H9 (cell line): ENCODE results near the gene DISC1. TPM values are rescaled to one million over a fixed set of nuclear protein-coding genes. Genes with fewer than 3 reads are reported as not detected.

Experiments
- DNase-seq: peaks from one replicate; pipeline ENCODE4 v3.0.0-alpha.2; 2017
- H2AFZ ChIP-seq: one replicate; pipeline ENCODE4 v1.6.1; 2013; ENCODE audit warnings: mild to moderate bottlenecking, low read length, control low read depth, moderate library complexity
- H2AK5ac ChIP-seq: 2 replicates; pipeline ENCODE4 v1.6.1; 2013; ENCODE audit warnings: low read length, control low read depth, mixed read lengths; ENCODE audit not compliant: insufficient read length
- H2BK120ac ChIP-seq: one replicate; pipeline ENCODE4 v1.6.1; 2013; ENCODE audit warnings: low read depth, mild to moderate bottlenecking, low read length, control low read depth, inconsistent platforms; ENCODE audit not compliant: poor library complexity, severe bottlenecking
- H2BK12ac ChIP-seq: 2 replicates; pipeline ENCODE4 v1.6.1; 2013; ENCODE audit warnings: low read length, control low read depth, mixed read lengths, low read depth; ENCODE audit not compliant: insufficient read length
- H2BK15ac ChIP-seq: 2 replicates; pipeline ENCODE4 v1.6.1; 2013; ENCODE audit warnings: low read depth, low read length, control low read depth
- H2BK20ac ChIP-seq: one replicate; pipeline ENCODE4 v1.6.1; 2013; ENCODE audit warnings: low read depth, mild to moderate bottlenecking, low read length, control low read depth, inconsistent platforms; ENCODE audit not compliant: poor library complexity, severe bottlenecking
- H2BK5ac ChIP-seq: 2 replicates; pipeline ENCODE4 v1.6.1; 2013; ENCODE audit warnings: low read length, control low read depth, mixed read lengths; ENCODE audit not compliant: insufficient read length
- H3K14ac ChIP-seq: 2 replicates; pipeline ENCODE4 v1.6.1; 2013; ENCODE audit warnings: low read length, control low read depth; ENCODE audit not compliant: insufficient read depth
- H3K18ac ChIP-seq: 2 replicates; pipeline ENCODE4 v1.6.1; 2013; ENCODE audit warnings: low read depth, mild to moderate bottlenecking, mixed read lengths, low read length, control low read depth; ENCODE audit not compliant: insufficient read length
- H3K23ac ChIP-seq: 2 replicates; pipeline ENCODE4 v1.6.1; 2013; ENCODE audit warnings: low read length, control low read depth, mixed read lengths, low read depth; ENCODE audit not compliant: insufficient read length
- H3K23me2 ChIP-seq: 2 replicates; pipeline ENCODE4 v1.6.1; 2013; ENCODE audit warnings: low read depth, mild to moderate bottlenecking, mixed read lengths, low read length, control low read depth; ENCODE audit not compliant: insufficient read length, poor library complexity, severe bottlenecking
- H3K27ac ChIP-seq: 2 replicates; pipeline ENCODE4 v1.5.1; 2013; ENCODE audit warnings: low read length, control low read depth, mixed read lengths, low read depth; ENCODE audit not compliant: insufficient read length
- H3K27me3 ChIP-seq: 2 replicates; pipeline ENCODE4 v1.6.1; 2013; ENCODE audit warnings: low read length, control low read depth, inconsistent platforms; ENCODE audit not compliant: insufficient read depth
- H3K4ac ChIP-seq: 2 replicates; pipeline ENCODE4 v1.6.1; 2013; ENCODE audit warnings: low read depth, mild to moderate bottlenecking, control low read depth, inconsistent platforms, low read length, moderate library complexity
- H3K4me1 ChIP-seq: 2 replicates; pipeline ENCODE4 v1.6.1; 2013; ENCODE audit warnings: low read length, control low read depth, inconsistent platforms; ENCODE audit not compliant: insufficient read depth
- H3K4me2 ChIP-seq: 2 replicates; pipeline ENCODE4 v1.6.1; 2013; ENCODE audit warnings: low read length, control low read depth, mixed read lengths; ENCODE audit not compliant: insufficient read length, insufficient read depth
- H3K56ac ChIP-seq: 2 replicates; pipeline ENCODE4 v1.6.1; 2013; ENCODE audit warnings: low read depth, mild to moderate bottlenecking, mixed read lengths, low read length, control low read depth; ENCODE audit not compliant: insufficient read length
- H3K79me1 ChIP-seq: 2 replicates; pipeline ENCODE4 v1.6.1; 2013; ENCODE audit warnings: low read depth, mild to moderate bottlenecking, moderate library complexity, low read length, control low read depth, inconsistent platforms; ENCODE audit not compliant: insufficient read depth, poor library complexity, severe bottlenecking
- H3K79me2 ChIP-seq: 2 replicates; pipeline ENCODE4 v1.6.1; 2013; ENCODE audit warnings: low read length, control low read depth, inconsistent platforms; ENCODE audit not compliant: insufficient read depth
- H3K9ac ChIP-seq: 2 replicates; pipeline ENCODE4 v1.6.1; 2013; ENCODE audit warnings: low read length, control low read depth, mixed read lengths; ENCODE audit not compliant: insufficient read length; ENCODE audit errors: extremely low read depth
- H3K9me3 ChIP-seq: one replicate; pipeline ENCODE4 v1.6.1; 2013; ENCODE audit warnings: low read depth, low read length, inconsistent platforms; ENCODE audit not compliant: control insufficient read depth
- H3T11ph ChIP-seq: one replicate; pipeline ENCODE4 v1.6.1; 2013; ENCODE audit warnings: mild to moderate bottlenecking, low read length, control low read depth, inconsistent platforms
- H4K20me1 ChIP-seq: one replicate; pipeline ENCODE4 v1.6.1; 2013; ENCODE audit not compliant: control insufficient read depth, insufficient read length, insufficient read depth
- H4K5ac ChIP-seq: 2 replicates; pipeline ENCODE4 v1.6.1; 2013; ENCODE audit warnings: low read depth, mild to moderate bottlenecking, mixed read lengths, low read length, control low read depth; ENCODE audit not compliant: insufficient read length
- H4K8ac ChIP-seq: replicated peaks from 2 replicates; pipeline ENCODE4 v1.6.1; 2013; ENCODE audit warnings: low read length, control low read depth, mixed read lengths, low read depth; ENCODE audit not compliant: insufficient read length
- H4K91ac ChIP-seq: 2 replicates; pipeline ENCODE4 v1.6.1; 2013; ENCODE audit warnings: low read depth, mild to moderate bottlenecking, moderate library complexity, mixed read lengths, low read length, control low read depth; ENCODE audit not compliant: insufficient read length
- H3K27ac Mint-ChIP-seq, 3 experiments: 2 replicates in 2 of 3; 3 replicates in 1 of 3; pipeline ENCODE4 v1.8.0; 2020 to 2021; ENCODE audit warnings: mixed read lengths in 3 of 3, mild to moderate bottlenecking in 1 of 3, moderate library complexity in 1 of 3
- H3K27me3 Mint-ChIP-seq: 2 replicates; pipeline ENCODE4 v1.8.0; 2021; ENCODE audit warnings: low read depth, mild to moderate bottlenecking, moderate library complexity, mixed read lengths
- H3K36me3 Mint-ChIP-seq, 3 experiments: 2 replicates in 2 of 3; 3 replicates in 1 of 3; pipeline ENCODE4 v1.8.0; 2020 to 2021; ENCODE audit warnings: low read depth in 3 of 3, mixed read lengths in 3 of 3; ENCODE audit not compliant: insufficient read depth in 1 of 3
- H3K4me1 Mint-ChIP-seq, 2 experiments: 2 replicates each; pipeline ENCODE4 v1.8.0; 2020; ENCODE audit warnings: mixed read lengths in 2 of 2
- H3K4me3 Mint-ChIP-seq, 2 experiments: 2 replicates in 1 of 2; 3 replicates in 1 of 2; pipeline ENCODE4 v1.8.0; 2020 to 2021; ENCODE audit warnings: mild to moderate bottlenecking in 2 of 2, mixed read lengths in 2 of 2, moderate library complexity in 1 of 2
- H3K9me3 Mint-ChIP-seq, 2 experiments: 2 replicates in 1 of 2; 3 replicates in 1 of 2; pipeline ENCODE4 v1.8.0; 2020; ENCODE audit warnings: mild to moderate bottlenecking in 2 of 2, mixed read lengths in 2 of 2, moderate library complexity in 1 of 2
- WGBS: extraction: QIAGEN DNeasy Blood & Tissue Kit; methylation state at CpG from one replicate; pipeline ENCODE4 v1.1.7; 2013; ENCODE audit warnings: missing lambda C conversion rate, low lambda C conversion rate, mixed read lengths; ENCODE audit not compliant: insufficient read length; ENCODE audit errors: extremely low coverage; 5-methylcytosine and 5-hydroxymethylcytosine counted together
- total RNA-seq: library from RNA; stranded (reverse); gene quantifications from 2 replicates; pipeline ENCODE4 v1.2.1, GENCODE V29; 2021
- TF ChIP-seq, protein P1 (sequence below): fragments of 200-600 bp; sonication (generic); conservative IDR thresholded peaks from 3 replicates; pipeline ENCODE4 v1.8.0; 2021; ENCODE audit warnings: antibody characterized with exemption, mild to moderate bottlenecking

Gene DISC1
- total RNA-seq, 1 experiment from 2014 or later = 2.5 TPM

DNA sequence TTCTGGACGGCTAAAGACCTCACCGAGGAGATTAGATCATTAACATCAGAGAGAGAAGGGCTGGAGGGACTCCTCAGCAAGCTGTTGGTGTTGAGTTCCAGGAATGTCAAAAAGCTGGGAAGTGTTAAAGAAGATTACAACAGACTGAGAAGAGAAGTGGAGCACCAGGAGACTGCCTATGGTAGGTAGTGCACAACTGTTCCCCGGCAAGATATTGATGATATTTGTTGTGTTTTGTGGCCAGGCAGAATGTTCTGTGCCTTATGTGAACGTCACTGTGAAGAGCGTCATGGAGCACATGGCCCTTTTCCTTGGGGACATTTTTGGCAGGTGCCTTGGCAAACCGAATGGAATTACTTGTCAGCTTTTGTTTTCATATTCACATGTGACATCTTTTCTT lies 191.7 kb downstream of the DISC1 start:
- Histone ChIP-seq H3K79me1 (no peaks in the 10 kb centered on the region), H2BK12ac (no peak overlapping the region), H3K23ac (no peak overlapping the region), H2BK20ac (no peak overlapping the region), H3K14ac (no peak overlapping the region), H3K18ac (no peak overlapping the region), H3K4me2 (no peak overlapping the region), H2BK120ac (no peak overlapping the region), H3K56ac (no peak overlapping the region), H2AFZ (no peak overlapping the region), H4K20me1 (no peaks in the 10 kb centered on the region), H3K4ac (no peak overlapping the region), H3K9me3 (no peaks in the 10 kb centered on the region), H4K91ac (no peak overlapping the region), H2AK5ac (no peak overlapping the region), H3K27ac (no peak overlapping the region), H4K5ac (no peak overlapping the region), H3K79me2 (no peaks in the 10 kb centered on the region), H3K23me2 (no peaks in the 10 kb centered on the region), H3K9ac (no peak overlapping the region), H3K4me1 (no peaks in the 10 kb centered on the region), H3K27me3 (no peaks in the 10 kb centered on the region), H2BK15ac (no peak overlapping the region), H2BK5ac (no peak overlapping the region), H4K8ac (no peak overlapping the region), H3T11ph (no peak overlapping the region)
- WGBS = no CpG with 5 or more reads among the region's 6 CpGs
- TF ChIP-seq, protein P1, sequence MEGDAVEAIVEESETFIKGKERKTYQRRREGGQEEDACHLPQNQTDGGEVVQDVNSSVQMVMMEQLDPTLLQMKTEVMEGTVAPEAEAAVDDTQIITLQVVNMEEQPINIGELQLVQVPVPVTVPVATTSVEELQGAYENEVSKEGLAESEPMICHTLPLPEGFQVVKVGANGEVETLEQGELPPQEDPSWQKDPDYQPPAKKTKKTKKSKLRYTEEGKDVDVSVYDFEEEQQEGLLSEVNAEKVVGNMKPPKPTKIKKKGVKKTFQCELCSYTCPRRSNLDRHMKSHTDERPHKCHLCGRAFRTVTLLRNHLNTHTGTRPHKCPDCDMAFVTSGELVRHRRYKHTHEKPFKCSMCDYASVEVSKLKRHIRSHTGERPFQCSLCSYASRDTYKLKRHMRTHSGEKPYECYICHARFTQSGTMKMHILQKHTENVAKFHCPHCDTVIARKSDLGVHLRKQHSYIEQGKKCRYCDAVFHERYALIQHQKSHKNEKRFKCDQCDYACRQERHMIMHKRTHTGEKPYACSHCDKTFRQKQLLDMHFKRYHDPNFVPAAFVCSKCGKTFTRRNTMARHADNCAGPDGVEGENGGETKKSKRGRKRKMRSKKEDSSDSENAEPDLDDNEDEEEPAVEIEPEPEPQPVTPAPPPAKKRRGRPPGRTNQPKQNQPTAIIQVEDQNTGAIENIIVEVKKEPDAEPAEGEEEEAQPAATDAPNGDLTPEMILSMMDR = no peak
- Mint-ChIP-seq H3K4me1 (no peaks in the 10 kb centered on the region), H3K4me3 (no peak overlapping the region), H3K27me3 (peaks cover 6% of the 10 kb centered on the region; the same call in 1 of the 2 replicates), H3K9me3 (peaks cover 0 to 3% of the 10 kb centered on the region in 2 experiments; a peak in 1 of 5 replicates), H3K27ac (no peak overlapping the region), H3K36me3 (peaks cover 0 to 2% (median 2%) of the 10 kb centered on the region in 3 experiments; a peak in 3 of 7 replicates)
- no peak for DNase-seq
